Erythroblast (primary cell): ENCODE data around the gene KIAA1671.
"Not testable (repeated sequence)": the region's sequence is repeated elsewhere in the genome, so short reads cannot be mapped to it uniquely, and the experiment has no call there.

Experiments used
- GATA1 ChIP-seq: IDR thresholded peaks from 2 replicates; pipeline ENCODE4 v1.6.1; 2011; ENCODE audit warnings: low read depth, mild to moderate bottlenecking, control low read depth, low read length, moderate library complexity
- POLR2A ChIP-seq: IDR thresholded peaks from 2 replicates; pipeline ENCODE4 v1.6.1; 2011; ENCODE audit warnings: mild to moderate bottlenecking, low read length

DNA sequence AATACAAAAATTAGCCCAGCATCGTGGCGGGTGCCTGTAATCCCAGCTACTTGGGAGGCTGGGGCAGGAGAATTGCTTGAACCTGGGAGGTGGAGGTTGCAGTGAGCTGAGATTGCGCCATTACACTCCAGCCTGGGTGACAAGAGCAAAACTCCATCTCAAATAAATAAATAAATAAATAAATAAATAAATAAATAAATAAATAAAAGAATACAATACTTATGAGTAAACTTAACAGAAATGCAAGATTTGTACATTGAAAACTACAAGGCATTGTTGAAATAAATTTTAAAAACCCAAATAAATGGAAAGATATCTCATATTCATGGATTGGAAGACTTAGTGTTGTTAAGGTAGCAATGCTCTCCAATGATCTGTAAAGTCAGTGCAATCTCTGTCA lies 45.4 kb upstream of the KIAA1671 start:
- not testable (repeated sequence) for TF ChIP-seq POLR2A, GATA1
